CD14-positive monocyte (primary cell): ENCODE measurements around the gene GREB1L. TPM values are rescaled to one million over a fixed set of nuclear protein-coding genes. Genes with fewer than 3 reads are reported as not detected.

Experiments used
- DNase-seq, 3 donors: peaks; one replicate each; pipeline ENCODE4 v3.0.0-alpha.2; 2011 to 2022
- H2AFZ ChIP-seq: 2 replicates; pipeline ENCODE4 v1.6.0; 2012; ENCODE audit warnings: mild to moderate bottlenecking, low read depth, low read length, inconsistent platforms; ENCODE audit not compliant: insufficient read depth, poor library complexity, severe bottlenecking
- H3K27ac ChIP-seq, 2 donors: 1 replicate in 1 of 2; 2 replicates in 1 of 2; pipeline ENCODE4 v1.5.1; 2012 to 2013; ENCODE audit warnings: low read length in 2 of 2, control low read depth in 1 of 2, inconsistent platforms in 1 of 2, low read depth in 1 of 2, mild to moderate bottlenecking in 1 of 2
- H3K27me3 ChIP-seq, 2 donors: one replicate each; pipeline versions ENCODE4 v1.6.0 to v1.6.1; 2011 to 2013; ENCODE audit warnings: low read length in 2 of 2; ENCODE audit not compliant: control insufficient read depth in 2 of 2, insufficient read depth in 2 of 2
- H3K36me3 ChIP-seq, 2 donors: replicated peaks in 1 of 2; 1 replicate in 1 of 2; 2 replicates in 1 of 2; pipeline versions ENCODE4 v1.5.1 to v1.6.1; 2012 to 2013; ENCODE audit warnings: low read length in 2 of 2, control low read depth in 1 of 2, inconsistent platforms in 1 of 2, mild to moderate bottlenecking in 1 of 2; ENCODE audit not compliant: insufficient read depth in 2 of 2, control insufficient read depth in 1 of 2
- H3K4me1 ChIP-seq, 2 donors: 1 replicate in 1 of 2; 2 replicates in 1 of 2; pipeline versions ENCODE4 v1.5.1 to v1.6.1; 2012 to 2013; ENCODE audit warnings: low read length in 2 of 2, control low read depth in 1 of 2, inconsistent platforms in 1 of 2, mild to moderate bottlenecking in 1 of 2, moderate library complexity in 1 of 2; ENCODE audit not compliant: insufficient read depth in 2 of 2, control insufficient read depth in 1 of 2
- H3K4me2 ChIP-seq: replicated peaks from 2 replicates; pipeline ENCODE3; 2012; ENCODE audit warnings: low read length, moderate library complexity, mild to moderate bottlenecking; ENCODE audit not compliant: poor library complexity, severe bottlenecking; ENCODE audit errors: extremely low read depth
- H3K4me3 ChIP-seq, 3 experiments: fragments of 200-600 bp in 1 of 3; sonication (generic) in 1 of 3; replicated peaks in 1 of 3; 1 replicate in 2 of 3; 2 replicates in 1 of 3; pipeline ENCODE4 v1.5.1; 2011 to 2013; ENCODE audit warnings: low read length in 3 of 3, mild to moderate bottlenecking in 3 of 3, control low read depth in 2 of 3, low read depth in 2 of 3, inconsistent platforms in 1 of 3, moderate library complexity in 1 of 3
- H3K79me2 ChIP-seq: 2 replicates; pipeline ENCODE4 v1.6.0; 2012; ENCODE audit warnings: mild to moderate bottlenecking, control low read depth, inconsistent platforms, low read length, moderate library complexity; ENCODE audit not compliant: insufficient read depth
- H3K9ac ChIP-seq: 2 replicates; pipeline ENCODE4 v1.6.0; 2017; ENCODE audit warnings: low read length, mild to moderate bottlenecking; ENCODE audit not compliant: insufficient read depth, poor library complexity, severe bottlenecking
- H3K9me3 ChIP-seq, 2 donors: replicated peaks in 1 of 2; 1 replicate in 1 of 2; 2 replicates in 1 of 2; pipeline versions ENCODE4 v1.5.1 to v1.6.1; 2012 to 2013; ENCODE audit warnings: low read length in 2 of 2, control low read depth in 1 of 2; ENCODE audit not compliant: control insufficient read depth in 1 of 2, insufficient read depth in 1 of 2
- H4K20me1 ChIP-seq: 2 replicates; pipeline ENCODE4 v1.6.0; 2012; ENCODE audit warnings: mild to moderate bottlenecking, low read length, control low read depth, moderate library complexity; ENCODE audit not compliant: insufficient read depth
- H3K27ac Mint-ChIP-seq, 7 donors: one replicate each; pipeline ENCODE4 v1.8.0; 2020; ENCODE audit warnings: mild to moderate bottlenecking in 7 of 7, mixed read lengths in 7 of 7, moderate library complexity in 6 of 7, inconsistent platforms in 2 of 7
- H3K27me3 Mint-ChIP-seq, 3 donors: one replicate each; pipeline ENCODE4 v1.8.0; 2021 to 2022; ENCODE audit warnings: low read depth in 3 of 3, mild to moderate bottlenecking in 3 of 3, mixed read lengths in 3 of 3, moderate library complexity in 3 of 3, inconsistent platforms in 1 of 3
- H3K36me3 Mint-ChIP-seq, 2 donors: one replicate each; pipeline ENCODE4 v1.8.0; 2020; ENCODE audit warnings: mixed read lengths in 2 of 2, inconsistent platforms in 1 of 2, mild to moderate bottlenecking in 1 of 2
- H3K4me1 Mint-ChIP-seq: one replicate; pipeline ENCODE4 v1.8.0; 2020; ENCODE audit warnings: mild to moderate bottlenecking, mixed read lengths
- H3K4me3 Mint-ChIP-seq, 2 donors: one replicate each; pipeline ENCODE4 v1.8.0; 2020; ENCODE audit warnings: mild to moderate bottlenecking in 2 of 2, mixed read lengths in 2 of 2, moderate library complexity in 1 of 2
- H3K9me3 Mint-ChIP-seq, 7 donors: one replicate each; pipeline ENCODE4 v1.8.0; 2020 to 2022; ENCODE audit warnings: mixed read lengths in 7 of 7, mild to moderate bottlenecking in 6 of 7, moderate library complexity in 6 of 7, inconsistent platforms in 2 of 7
- WGBS: methylation state at CpG from one replicate; pipeline ENCODE4 v1.1.5; 2013; ENCODE audit warnings: missing lambda C conversion rate; ENCODE audit not compliant: insufficient coverage; 5-methylcytosine and 5-hydroxymethylcytosine counted together
- intact Hi-C, 2 donors: fragments of 100-400 bp; cut with micrococcal nuclease; formaldehyde crosslinking; loops; one replicate each; pipeline versions ENCODE4 v1.15.0 to v1.15.1; 2023
- polyA plus RNA-seq, 3 donors: library from polyadenylated mRNA; depleted of rRNA in 1 of 3; unstranded in 2 of 3; stranded (reverse) in 1 of 3; fragments of 300-500 nt in 2 of 3; fragments of >200 nt in 1 of 3; fragmentation: Illumina TruSeq in 2 of 3; gene quantifications; 1 replicate in 2 of 3; 2 replicates in 1 of 3; pipeline ENCODE4 v1.2.3, GENCODE V29; 2012 to 2021
- TF ChIP-seq, protein P1 (sequence below): fragments of 200-600 bp; IDR thresholded peaks from one replicate; pipeline ENCODE4 v1.8.0; 2022; ENCODE audit warnings: antibody characterized with exemption, mild to moderate bottlenecking

GREB1L gene
- polyA plus RNA-seq, 3 donors = 0.02 to 0.03 TPM; not detected in 1

GRCh38 chr18:21393986-21394385, 152.0 kb downstream of the GREB1L start:
- Histone ChIP-seq H3K36me3 (no peaks in the 10 kb centered on the region), H3K79me2 (no peaks in the 10 kb centered on the region), H3K9me3 (no peaks in the 10 kb centered on the region), H3K4me2 (no peak overlapping the region), H3K9ac (no peak overlapping the region), H2AFZ (no peak overlapping the region), H3K4me3 (no peak overlapping the region), H3K27me3 (no peaks in the 10 kb centered on the region), H4K20me1 (no peaks in the 10 kb centered on the region), H3K4me1 (no peaks in the 10 kb centered on the region), H3K27ac (no peak overlapping the region)
- intact Hi-C loops = no loop called here
- H3K4me1 Mint-ChIP-seq = no peaks in the 10 kb centered on the region
- WGBS = 100% methylated on average over 1 of the region's 3 CpGs
- no peak overlapping the region for H3K4me3 Mint-ChIP-seq
- H3K27ac Mint-ChIP-seq = no peak overlapping the region
- TF ChIP-seq, protein P1, sequence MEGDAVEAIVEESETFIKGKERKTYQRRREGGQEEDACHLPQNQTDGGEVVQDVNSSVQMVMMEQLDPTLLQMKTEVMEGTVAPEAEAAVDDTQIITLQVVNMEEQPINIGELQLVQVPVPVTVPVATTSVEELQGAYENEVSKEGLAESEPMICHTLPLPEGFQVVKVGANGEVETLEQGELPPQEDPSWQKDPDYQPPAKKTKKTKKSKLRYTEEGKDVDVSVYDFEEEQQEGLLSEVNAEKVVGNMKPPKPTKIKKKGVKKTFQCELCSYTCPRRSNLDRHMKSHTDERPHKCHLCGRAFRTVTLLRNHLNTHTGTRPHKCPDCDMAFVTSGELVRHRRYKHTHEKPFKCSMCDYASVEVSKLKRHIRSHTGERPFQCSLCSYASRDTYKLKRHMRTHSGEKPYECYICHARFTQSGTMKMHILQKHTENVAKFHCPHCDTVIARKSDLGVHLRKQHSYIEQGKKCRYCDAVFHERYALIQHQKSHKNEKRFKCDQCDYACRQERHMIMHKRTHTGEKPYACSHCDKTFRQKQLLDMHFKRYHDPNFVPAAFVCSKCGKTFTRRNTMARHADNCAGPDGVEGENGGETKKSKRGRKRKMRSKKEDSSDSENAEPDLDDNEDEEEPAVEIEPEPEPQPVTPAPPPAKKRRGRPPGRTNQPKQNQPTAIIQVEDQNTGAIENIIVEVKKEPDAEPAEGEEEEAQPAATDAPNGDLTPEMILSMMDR = no peak
- peaks cover 0 to 3% (median 1%) of the 10 kb centered on the region in 7 donors for H3K9me3 Mint-ChIP-seq
- H3K36me3 Mint-ChIP-seq = no peaks in the 10 kb centered on the region
- H3K27me3 Mint-ChIP-seq = peaks cover 0 to 1% (median 0%) of the 10 kb centered on the region in 3 donors
- no peak for DNase-seq

GRCh38 chr18:21398121-21398520, 156.1 kb downstream of the GREB1L start:
- no peaks in the 10 kb centered on the region for H3K4me1 ChIP-seq
- no peak overlapping the region for H3K4me3 Mint-ChIP-seq
- H3K27me3 Mint-ChIP-seq = peaks cover 2 to 5% (median 5%) of the 10 kb centered on the region in 3 donors
- H4K20me1 ChIP-seq = no peaks in the 10 kb centered on the region
- no peak overlapping the region for H3K9ac ChIP-seq
- H3K27ac Mint-ChIP-seq = no peak overlapping the region
- no peaks in the 10 kb centered on the region for H3K79me2 ChIP-seq
- H3K36me3 ChIP-seq = no peaks in the 10 kb centered on the region
- H3K27ac ChIP-seq = no peak overlapping the region
- H3K36me3 Mint-ChIP-seq = no peaks in the 10 kb centered on the region
- no peaks in the 10 kb centered on the region for H3K27me3 ChIP-seq
- H3K4me3 ChIP-seq = no peak overlapping the region
- no peaks in the 10 kb centered on the region for H3K4me1 Mint-ChIP-seq
- no peaks in the 10 kb centered on the region for H3K9me3 ChIP-seq
- TF ChIP-seq, protein P1 = no peak
- WGBS = no CpG with 5 or more reads among the region's 2 CpGs
- intact Hi-C loops = no loop called here
- peaks cover 0 to 4% (median 2%) of the 10 kb centered on the region in 7 donors for H3K9me3 Mint-ChIP-seq
- H2AFZ ChIP-seq = no peak overlapping the region
- DNase-seq = no peak
- no peak overlapping the region for H3K4me2 ChIP-seq
